Vagina (tissue), 2 donors: ENCODE measurements around the gene HEBP2.

Experiments used
- POLR2A ChIP-seq, 2 donors: fragments of 450-650 bp; IDR thresholded peaks; one replicate each; pipeline ENCODE4 v1.6.1; 2017; ENCODE audit warnings: antibody characterized with exemption in 2 of 2, mild to moderate bottlenecking in 2 of 2, moderate library complexity in 2 of 2
- POLR2AphosphoS5 ChIP-seq, 2 donors: sonication (generic); formaldehyde crosslinking; IDR thresholded peaks; one replicate each; pipeline ENCODE4 v1.9.0; 2017; ENCODE audit warnings: antibody characterized with exemption in 2 of 2, mild to moderate bottlenecking in 2 of 2, low read depth in 1 of 2; ENCODE audit not compliant: insufficient read depth in 1 of 2
- TF ChIP-seq, protein P1 (sequence below), 3 experiments: fragments of 450-650 bp in 2 of 3; fragments of 200-600 bp in 1 of 3; sonication (generic) in 1 of 3; IDR thresholded peaks; one replicate each; pipeline ENCODE4 v1.5.1; 2017 to 2019; ENCODE audit warnings: antibody characterized with exemption in 3 of 3, mild to moderate bottlenecking in 2 of 3, moderate library complexity in 2 of 3

GRCh38 chr6:138421608-138422007, 17.6 kb downstream of the HEBP2 start:
- TF ChIP-seq POLR2A (IDR thresholded peaks at IDR 0.05), result no peak
- TF ChIP-seq, protein P1, sequence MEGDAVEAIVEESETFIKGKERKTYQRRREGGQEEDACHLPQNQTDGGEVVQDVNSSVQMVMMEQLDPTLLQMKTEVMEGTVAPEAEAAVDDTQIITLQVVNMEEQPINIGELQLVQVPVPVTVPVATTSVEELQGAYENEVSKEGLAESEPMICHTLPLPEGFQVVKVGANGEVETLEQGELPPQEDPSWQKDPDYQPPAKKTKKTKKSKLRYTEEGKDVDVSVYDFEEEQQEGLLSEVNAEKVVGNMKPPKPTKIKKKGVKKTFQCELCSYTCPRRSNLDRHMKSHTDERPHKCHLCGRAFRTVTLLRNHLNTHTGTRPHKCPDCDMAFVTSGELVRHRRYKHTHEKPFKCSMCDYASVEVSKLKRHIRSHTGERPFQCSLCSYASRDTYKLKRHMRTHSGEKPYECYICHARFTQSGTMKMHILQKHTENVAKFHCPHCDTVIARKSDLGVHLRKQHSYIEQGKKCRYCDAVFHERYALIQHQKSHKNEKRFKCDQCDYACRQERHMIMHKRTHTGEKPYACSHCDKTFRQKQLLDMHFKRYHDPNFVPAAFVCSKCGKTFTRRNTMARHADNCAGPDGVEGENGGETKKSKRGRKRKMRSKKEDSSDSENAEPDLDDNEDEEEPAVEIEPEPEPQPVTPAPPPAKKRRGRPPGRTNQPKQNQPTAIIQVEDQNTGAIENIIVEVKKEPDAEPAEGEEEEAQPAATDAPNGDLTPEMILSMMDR (IDR thresholded peaks at IDR 0.05), result no peak
- no peak for TF ChIP-seq POLR2AphosphoS5 (IDR thresholded peaks at IDR 0.05; ENCODE audit: insufficient read depth in 1 of 2, low read depth in 1 of 2)
